Measurements from ENCODE around the gene SCGB2B2. TPM values are rescaled to one million over a fixed set of nuclear protein-coding genes. Genes with fewer than 3 reads are reported as not detected.
"Not testable (repeated sequence)": the region's sequence is repeated elsewhere in the genome, so short reads cannot be mapped to it uniquely, and the experiment has no call there.

SCGB2B2 gene, protein sequence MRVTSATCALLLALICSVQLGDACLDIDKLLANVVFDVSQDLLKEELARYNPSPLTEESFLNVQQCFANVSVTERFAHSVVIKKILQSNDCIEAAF
- under 1 TPM; 0.59 to 0.61 TPM for total RNA-seq
- long read RNA-seq, partial matches to known transcripts, result 0 of 3 reads
- long read RNA-seq, other reads (novel, unspliced or antisense), result 3 of 3 reads

DNA sequence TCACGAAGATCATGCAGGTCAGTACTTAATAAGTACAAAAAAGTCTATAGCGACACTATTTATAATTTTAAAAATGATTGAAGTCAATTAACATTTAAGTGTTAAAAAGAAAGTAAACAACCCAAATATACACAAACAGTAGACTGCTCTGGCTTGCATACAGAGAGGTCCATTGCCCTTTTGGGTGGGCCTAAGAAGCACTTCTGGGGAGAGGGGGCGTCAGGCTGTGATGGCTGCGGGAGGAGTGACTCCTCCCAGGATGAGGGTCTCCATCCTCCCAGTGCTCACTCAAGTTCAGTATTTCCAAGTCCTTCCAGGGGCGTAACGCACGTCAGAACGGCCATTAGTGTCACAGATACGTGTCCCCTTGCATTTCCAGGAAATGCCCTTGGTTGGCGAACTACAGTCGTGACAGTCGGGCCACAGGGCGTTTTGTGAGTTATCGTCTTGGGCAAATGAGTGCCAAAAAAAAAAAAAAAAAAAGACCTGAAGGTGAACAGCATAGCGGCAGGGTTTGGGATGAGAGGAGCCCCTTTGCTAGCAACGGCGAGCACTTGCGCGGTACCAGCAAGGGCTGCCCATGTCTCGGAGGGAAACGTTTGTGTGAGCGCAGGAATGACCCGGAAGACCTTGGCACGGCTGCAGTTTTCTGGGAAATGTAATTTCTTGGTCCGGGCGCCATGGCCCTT is at the start of gene SCGB2B2:
Gene SCGB2B2 (minus strand): TSS at position 463 of the 689 bp plus-strand sequence. CDS start 82,596 bp downstream, outside the sequence.
- intact Hi-C loops (cut with DNase I, micrococcal nuclease), result no loop called here
- DNase-seq (peak in 1 of 2 donors; percentile 47), ATAC-seq (peak; percentile 77)

DNA sequence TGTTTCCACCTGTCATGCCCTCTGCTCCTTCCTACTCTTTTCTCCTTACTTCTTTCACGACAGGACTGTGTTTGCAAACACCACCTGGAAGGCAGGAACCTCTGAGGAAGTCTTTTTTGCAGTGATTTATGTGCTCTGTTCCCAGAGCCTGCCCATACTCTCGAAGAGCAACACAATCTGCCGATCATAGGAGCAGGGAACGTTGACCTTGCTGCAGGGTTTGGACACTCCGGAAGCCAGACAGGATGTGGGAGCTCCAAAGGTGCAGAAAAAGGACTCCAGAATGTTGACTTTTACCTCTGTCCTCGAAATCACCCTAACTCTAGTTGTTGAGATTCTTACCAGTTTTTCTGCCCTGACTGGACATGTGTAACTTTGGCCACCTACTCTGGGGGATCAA is 48.4 kb upstream of the SCGB2B2 start:
- intact Hi-C loops (cut with DNase I, micrococcal nuclease), result no loop called here
- DNase-seq (no peak), ATAC-seq (no peak)

DNA sequence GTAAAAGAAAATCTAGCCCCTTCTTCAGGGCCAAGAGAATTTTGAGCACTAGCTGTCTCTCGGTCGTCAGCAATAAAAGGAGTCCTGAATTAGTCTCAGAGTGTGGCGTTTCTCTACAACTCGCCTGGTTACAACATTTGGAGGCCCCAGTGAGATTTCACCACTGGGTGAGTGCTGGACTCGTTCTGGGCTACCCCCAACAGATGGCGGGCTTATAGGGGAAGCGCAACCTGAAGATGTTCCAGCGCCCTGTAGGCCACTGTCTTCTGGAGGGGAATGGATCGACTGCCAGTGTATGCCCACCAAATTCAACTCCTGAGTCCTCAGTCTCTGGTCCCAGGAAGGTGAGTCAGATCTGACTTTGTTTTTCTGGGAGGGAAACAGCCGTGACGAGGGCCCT is 45.4 kb upstream of the SCGB2B2 start:
- ATAC-seq, result no peak
- intact Hi-C loops (cut with DNase I, micrococcal nuclease), result no loop called here
- no peak for DNase-seq

- intact Hi-C loops (cut with DNase I, micrococcal nuclease), result no loop called here
- no peak for ATAC-seq
- DNase-seq, result no peak
These were observed 38.4 kb upstream of the SCGB2B2 start for GRCh38 chr19:34715357-34715756.

- intact Hi-C loops (cut with DNase I, micrococcal nuclease), result loop anchor here in 1 of 2 donors (2.0 to 5.0 kb wide), 2 partner anchors 74 to 211 kb away; no protein-coding TSS in a partner anchor
- DNase-seq, result no peak
- ATAC-seq, result no peak
These were observed 36.3 kb upstream of the SCGB2B2 start for GRCh38 chr19:34713262-34713637.

- DNase-seq (peak in 1 of 2 donors; percentile 25), ATAC-seq (peak; percentile 69)
- intact Hi-C loops (cut with DNase I, micrococcal nuclease), result loop anchor here in 1 of 2 donors (2.0 to 5.0 kb wide), 2 partner anchors 74 to 210 kb away; no protein-coding TSS in a partner anchor
These were observed 35.7 kb upstream of the SCGB2B2 start for GRCh38 chr19:34712395-34713261.

DNA sequence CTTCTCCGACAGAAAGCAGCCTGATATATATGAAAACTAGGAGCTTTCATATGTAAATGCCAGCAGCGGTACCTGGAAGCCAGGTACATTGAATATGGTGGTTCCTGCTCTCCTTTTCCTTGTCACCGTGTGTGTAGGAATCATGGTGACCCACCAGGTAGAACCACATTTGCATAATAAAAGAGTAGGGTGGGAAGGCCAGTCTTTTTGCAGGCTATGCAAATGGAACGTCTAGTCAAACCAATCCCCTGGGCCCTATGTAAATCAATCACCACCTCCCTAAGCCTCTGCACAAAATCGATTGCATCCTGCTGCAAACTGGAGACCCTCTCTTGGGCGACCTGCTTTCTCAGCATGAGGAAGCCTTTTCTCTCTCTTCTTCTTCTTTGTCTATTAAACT is 34.9 kb upstream of the SCGB2B2 start:
- DNase-seq (no peak), ATAC-seq (no peak)
- intact Hi-C loops (cut with DNase I, micrococcal nuclease), result loop anchor here in 1 of 2 donors (2.0 to 5.0 kb wide), 2 partner anchors 73 to 210 kb away; no protein-coding TSS in a partner anchor

- DNase-seq (no peak), ATAC-seq (no peak)
- intact Hi-C loops (cut with DNase I, micrococcal nuclease), result no loop called here
These were observed 30.7 kb upstream of the SCGB2B2 start for GRCh38 chr19:34707661-34708060.

DNA sequence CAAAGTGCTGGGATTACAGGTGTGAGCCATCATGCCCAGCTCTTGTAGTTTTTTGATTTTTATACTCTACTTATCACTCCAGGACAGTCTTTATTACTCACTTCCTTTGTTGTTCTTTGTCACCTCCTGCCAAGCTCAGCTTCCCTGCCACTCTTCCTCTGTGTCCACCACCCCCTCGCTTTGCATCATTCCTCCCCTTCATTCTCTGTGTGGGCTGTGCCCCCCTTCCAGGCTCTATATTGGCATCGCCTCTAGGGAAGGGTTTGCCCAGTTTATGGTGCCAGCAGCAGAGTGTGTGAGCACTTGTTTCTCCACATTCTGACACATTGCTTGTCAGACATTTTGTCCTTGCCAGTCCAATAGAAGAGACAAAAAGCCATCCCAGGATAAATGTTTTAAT is 15.6 kb upstream of the SCGB2B2 start:
- intact Hi-C loops (cut with DNase I, micrococcal nuclease), result no loop called here
- no peak for ATAC-seq
- DNase-seq, result no peak

DNA sequence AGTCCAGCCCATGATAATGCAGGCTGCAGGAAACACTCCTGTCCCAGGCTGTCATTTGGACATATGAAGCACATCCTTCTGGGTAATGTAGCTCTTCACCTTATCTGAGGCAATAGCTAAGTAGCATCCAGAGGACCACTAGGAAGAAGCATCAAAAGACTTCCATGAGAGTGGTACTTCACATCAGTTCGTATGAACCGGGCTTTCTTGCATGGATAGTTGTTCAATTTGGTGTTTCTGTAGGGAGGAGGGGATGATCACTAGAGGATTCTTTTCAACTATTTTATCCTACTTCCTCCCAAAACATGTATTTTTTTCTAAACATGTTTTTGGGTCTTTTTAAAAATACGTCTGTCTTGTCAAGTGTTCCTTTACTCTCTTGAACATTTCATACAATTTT is 13.4 kb upstream of the SCGB2B2 start:
- intact Hi-C loops (cut with DNase I, micrococcal nuclease), result no loop called here
- DNase-seq, result no peak
- no peak for ATAC-seq

GRCh38 chr19:34688592-34688991 is 11.6 kb upstream of the SCGB2B2 start:
- intact Hi-C loops (cut with DNase I, micrococcal nuclease), result no loop called here
- ATAC-seq (no peak), DNase-seq (no peak)

DNA sequence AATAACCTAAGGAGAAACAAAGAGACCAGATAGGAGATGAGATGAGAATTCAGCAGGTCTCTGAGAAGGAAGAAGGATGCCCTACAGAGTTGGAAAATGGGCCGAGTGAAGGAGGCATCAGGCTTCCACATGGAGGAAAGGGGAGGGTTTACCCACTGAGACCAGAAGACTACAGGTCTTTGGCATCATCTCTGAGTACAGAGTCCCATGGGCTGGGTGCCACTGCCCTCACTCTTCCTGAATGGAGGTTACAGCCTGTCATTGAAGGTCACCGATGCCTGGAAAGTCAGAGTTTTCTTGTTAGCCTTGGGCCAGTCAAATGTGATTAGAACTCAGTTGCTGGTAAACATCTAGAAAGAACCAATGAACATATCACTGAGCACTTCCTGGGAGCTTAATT is 10.4 kb upstream of the SCGB2B2 start:
- intact Hi-C loops (cut with DNase I, micrococcal nuclease), result no loop called here
- DNase-seq, result no peak
- no peak for ATAC-seq

- no peak for ATAC-seq
- intact Hi-C loops (cut with DNase I, micrococcal nuclease), result no loop called here
- no peak for DNase-seq
These were observed 9.5 kb upstream of the SCGB2B2 start for GRCh38 chr19:34686455-34686854.

- DNase-seq; intact Hi-C loops (cut with DNase I, micrococcal nuclease); ATAC-seq: not testable (repeated sequence)
These were observed 8.3 kb upstream of the SCGB2B2 start for GRCh38 chr19:34685266-34685665.

DNA sequence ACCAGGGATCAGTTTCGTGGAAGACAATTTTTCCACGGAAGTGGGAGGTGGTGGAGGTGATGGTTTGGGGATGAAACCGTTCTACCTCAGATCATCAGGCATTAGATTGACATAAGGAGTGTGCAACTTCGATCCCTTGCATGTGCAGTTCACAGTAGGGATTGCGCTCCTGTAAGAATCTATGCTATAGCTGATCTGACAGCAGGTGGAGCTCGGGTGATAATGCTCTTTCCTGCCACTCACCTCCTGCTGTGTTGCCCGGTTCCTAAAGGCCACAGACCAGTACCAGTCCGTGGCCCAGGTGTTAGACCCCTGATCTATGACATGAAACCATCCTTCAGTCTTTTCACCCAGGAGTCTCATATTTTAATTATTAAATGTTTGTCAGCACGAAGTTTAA is 4.5 kb upstream of the SCGB2B2 start:
- ATAC-seq (no peak), DNase-seq (no peak)
- intact Hi-C loops (cut with DNase I, micrococcal nuclease), result no loop called here

- no peak for DNase-seq
- peak; percentile 7 for ATAC-seq
- intact Hi-C loops (cut with DNase I, micrococcal nuclease), result no loop called here
These were observed 1.5 kb upstream of the SCGB2B2 start for GRCh38 chr19:34678421-34678820.

DNA sequence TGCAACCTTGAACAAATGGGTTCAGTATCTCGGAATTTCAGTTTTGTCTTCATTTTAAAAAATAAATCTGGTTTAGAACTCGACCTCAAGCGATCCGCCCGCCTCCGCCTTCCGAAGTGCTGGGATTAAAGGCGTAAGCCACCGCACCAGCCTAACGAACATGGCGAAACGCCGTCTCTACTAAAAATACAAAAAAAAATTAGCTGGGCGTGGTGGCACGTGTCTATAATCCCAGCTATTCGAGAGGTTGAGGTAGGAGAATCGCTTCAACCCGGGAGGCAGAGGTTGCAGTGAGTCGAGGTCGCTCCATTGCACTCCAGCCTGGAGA is 1.1 kb upstream of the SCGB2B2 start:
- ATAC-seq (peak; percentile 22), DNase-seq (no peak)
- intact Hi-C loops (cut with DNase I, micrococcal nuclease), result no loop called here

GRCh38 chr19:34677386-34678084 is 576 bp upstream of the SCGB2B2 start, which contains the start of gene ZNF302:
Gene ZNF302 (plus strand): TSS chr19:34677678. CDS start chr19:34678805, 1,127 bp downstream.
- ATAC-seq (peak; percentile 97), DNase-seq (peak; percentile 95 to 97)
- intact Hi-C loops (cut with DNase I, micrococcal nuclease), result no loop called here

DNA sequence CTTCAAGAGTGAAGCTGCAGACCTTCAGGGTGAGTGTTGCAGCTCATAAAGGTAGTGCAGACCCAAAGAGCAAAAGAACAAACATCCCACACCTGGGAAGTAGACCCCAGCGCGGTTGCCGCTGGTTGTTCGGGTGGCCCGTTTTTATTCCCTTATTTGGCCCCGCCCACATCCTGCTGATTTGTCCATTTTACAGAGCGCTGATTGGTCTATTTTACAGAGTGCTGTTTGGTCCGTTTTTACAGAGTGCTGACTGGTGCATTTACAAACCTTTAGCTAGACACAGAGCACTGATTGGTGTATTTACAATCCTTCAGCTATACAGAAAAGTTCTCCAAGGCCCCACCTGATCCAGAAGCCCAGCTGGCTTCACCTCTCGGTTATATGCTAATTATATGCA is 1.0 kb downstream of the SCGB2B2 start:
- DNase-seq (no peak), ATAC-seq (no peak)
- intact Hi-C loops (cut with DNase I, micrococcal nuclease), result no loop called here
